ENCODE data around the gene DLG4. TPM values are rescaled to one million over a fixed set of nuclear protein-coding genes. Genes with fewer than 3 reads are reported as not detected.

The DLG4 gene
- 3.6 and 3.7 TPM in 2 replicates for total RNA-seq (2014; rRNA removed; shearing (Covaris generic))
- polyA plus RNA-seq (2014; cell fraction: nucleus; rRNA removed): 4.7 and 4.8 TPM in 2 replicates

DNA sequence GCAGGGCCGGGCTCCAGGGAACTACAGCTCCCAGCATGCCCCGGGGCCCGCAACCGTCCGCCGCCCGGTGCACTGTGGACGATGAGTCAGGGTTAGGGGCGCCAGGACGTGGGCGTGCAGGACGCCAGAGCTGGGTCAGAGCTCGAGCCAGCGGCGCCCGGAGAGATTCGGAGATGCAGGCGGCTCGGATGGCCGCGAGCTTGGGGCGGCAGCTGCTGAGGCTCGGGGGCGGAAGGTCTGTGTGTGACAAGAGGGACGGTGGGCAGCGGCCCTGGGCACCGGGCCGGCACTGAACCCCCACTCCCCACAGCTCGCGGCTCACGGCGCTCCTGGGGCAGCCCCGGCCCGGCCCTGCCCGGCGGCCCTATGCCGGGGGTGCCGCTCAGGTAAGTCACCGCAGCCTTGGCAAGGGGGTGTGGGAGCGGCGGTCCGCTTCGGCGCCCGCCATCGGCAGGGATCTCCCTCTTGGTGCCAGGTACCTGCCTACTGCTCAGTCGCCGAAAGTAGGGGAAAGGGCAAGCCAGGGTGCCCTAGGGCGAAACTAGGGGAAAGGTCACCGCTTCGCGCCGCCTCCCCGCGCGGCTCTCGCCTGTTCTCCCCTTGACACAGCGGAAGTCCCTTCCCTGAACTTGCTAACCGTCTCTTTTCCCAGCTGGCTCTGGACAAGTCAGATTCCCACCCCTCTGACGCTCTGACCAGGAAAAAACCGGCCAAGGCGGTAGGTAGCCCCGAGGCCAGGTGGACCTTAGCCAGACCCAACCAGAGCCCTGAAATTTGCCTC, at the start of gene DLG4, which contains the start of gene ACADVL:
Gene DLG4, minus strand, starts transcription at position 25 of the 781 bp plus-strand sequence.
Gene ACADVL, plus strand, starts transcription at position 127 of the 781 bp plus-strand sequence. Its CDS starts 47 bp downstream, at position 174.
- DNase-seq (ENCODE audit: extremely low read depth, low read depth): peak; percentile 70

DNA sequence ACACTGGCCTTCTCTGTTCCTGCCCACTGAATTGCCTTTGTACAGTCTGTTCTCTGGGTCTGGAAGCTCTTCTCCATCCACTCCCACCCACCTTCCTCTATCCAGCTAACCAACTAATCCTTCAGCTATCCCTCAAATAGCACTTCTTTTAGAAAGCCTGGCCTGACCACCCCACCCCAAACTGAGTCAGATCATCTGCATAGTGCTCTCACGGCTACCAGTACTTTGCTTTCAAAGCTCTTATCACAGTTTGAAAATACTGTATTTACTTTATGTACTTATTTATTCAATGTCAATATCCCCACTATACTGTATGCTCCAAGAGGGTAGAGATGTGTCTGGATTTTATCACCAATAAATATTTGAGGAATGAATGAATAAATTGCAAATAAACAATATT, 47.1 kb upstream of the DLG4 start:
- no peak for DNase-seq (ENCODE audit: extremely low read depth, low read depth)

DNA sequence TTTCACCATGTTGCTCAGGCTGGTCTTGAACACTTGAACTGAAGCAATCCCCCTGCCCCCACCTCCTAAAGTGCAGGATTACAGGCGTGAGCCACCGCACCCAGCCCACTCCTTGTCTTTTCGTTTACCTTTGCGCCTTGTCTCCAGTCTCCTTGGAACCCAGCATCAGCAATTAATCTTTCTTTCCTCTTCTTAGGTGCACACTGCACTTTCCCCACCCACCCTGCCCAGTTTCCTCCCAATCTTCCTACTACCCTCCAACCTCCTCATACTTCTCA, 44.1 kb upstream of the DLG4 start:
- no peak for DNase-seq (ENCODE audit: extremely low read depth, low read depth)

- DNase-seq (ENCODE audit: extremely low read depth, low read depth): no peak
Measured at GRCh38 chr17:7262935-7263800, 43.5 kb upstream of the DLG4 start.

DNA sequence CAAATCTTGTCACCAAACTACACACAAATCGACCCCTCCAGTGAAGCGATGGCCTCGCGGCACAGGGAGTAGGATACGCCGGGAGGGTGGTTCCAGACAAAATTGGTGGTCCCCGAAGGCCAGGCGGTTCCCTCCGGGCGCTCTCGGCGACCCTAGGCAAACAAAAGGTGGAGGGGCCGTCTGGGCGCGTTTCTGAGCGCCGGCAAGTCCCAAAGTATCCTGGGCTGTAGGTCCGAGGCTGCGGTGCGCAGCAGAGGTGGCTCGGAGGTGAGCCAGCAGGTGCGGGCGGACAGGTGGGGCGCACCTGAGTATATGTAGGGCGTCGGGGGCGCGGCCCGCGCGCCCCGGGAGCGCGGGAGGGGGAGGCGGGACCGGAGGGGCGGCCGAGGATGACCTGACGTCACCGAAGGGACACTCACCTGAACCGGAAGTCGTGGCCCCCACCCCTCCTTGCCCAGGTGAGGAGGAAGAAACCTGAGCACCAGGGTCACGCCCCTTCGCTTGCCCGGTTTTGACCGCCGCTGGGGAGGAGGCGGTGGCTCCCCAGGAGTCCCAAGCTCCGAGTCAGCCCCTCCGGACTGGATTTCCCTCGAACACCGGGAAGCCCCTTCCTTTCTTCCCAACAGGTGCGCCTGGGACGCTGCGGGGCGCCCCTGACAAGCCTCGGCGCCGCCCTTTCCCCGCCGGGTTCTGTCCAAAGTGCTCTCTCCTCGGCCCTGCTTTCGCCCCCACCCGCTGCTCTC, 42.7 kb upstream of the DLG4 start, which contains the start of gene CLDN7:
Gene CLDN7, minus strand, starts transcription at position 287 of the 743 bp plus-strand sequence. CDS start 435 bp downstream, outside the sequence.
- DNase-seq (ENCODE audit: extremely low read depth, low read depth): no peak

GRCh38 chr17:7261379-7262191, 41.9 kb upstream of the DLG4 start:
- DNase-seq (ENCODE audit: extremely low read depth, low read depth): no peak

DNA sequence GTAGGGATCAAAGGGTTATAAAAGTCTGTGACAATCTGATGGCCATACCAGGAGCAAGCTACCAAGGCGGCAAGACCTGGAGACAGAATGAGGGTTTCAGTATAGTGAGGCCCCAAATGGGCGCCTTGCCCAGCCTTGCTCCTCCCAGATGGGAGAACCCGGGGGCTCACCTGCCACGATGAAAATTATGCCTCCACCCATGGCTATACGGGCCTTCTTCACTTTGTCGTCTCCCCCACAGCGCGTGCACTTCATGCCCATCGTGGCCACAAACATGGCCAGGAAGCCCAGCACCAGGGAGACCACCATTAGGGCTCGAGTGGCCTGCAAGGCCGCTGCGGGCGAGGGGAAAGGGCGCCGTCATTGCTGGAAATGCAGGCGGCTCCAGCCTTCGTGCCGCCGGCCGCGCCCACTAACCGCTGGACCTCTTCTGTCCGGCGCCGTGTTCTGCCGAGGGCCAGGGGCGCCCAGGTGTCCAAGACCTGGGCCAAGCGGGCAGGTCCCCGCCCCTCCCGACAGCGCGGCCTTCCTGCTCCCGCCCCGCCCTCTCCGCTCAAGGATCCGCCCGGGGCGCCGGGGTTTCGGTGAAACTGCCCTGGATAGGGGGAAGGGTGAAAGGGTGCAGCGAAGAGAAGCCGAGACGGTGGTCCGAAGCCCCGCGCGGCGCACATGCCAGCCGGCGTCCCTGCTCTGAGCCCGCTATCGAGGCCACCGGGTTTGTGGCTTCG, 41.2 kb upstream of the DLG4 start:
- no peak for DNase-seq (ENCODE audit: extremely low read depth, low read depth)

GRCh38 chr17:7260151-7260550, 40.5 kb upstream of the DLG4 start:
- no peak for DNase-seq (ENCODE audit: extremely low read depth, low read depth)

DNA sequence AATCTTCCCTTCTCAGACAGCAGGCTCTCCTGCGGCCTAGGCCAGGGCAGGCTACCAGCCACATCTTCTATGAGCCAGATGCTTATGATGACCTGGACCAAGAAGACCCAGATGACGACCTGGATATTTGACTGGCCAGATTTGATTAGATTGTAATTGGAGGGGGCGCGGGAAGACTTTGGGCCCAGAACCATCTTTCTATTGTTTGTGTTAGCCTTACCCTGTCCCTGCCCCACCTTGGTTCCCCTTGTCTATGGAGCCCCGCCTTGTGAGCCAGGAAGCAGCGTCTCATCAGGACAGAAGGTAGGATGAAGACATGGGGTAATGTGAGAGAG, 39.9 kb upstream of the DLG4 start:
- no peak for DNase-seq (ENCODE audit: extremely low read depth, low read depth)

DNA sequence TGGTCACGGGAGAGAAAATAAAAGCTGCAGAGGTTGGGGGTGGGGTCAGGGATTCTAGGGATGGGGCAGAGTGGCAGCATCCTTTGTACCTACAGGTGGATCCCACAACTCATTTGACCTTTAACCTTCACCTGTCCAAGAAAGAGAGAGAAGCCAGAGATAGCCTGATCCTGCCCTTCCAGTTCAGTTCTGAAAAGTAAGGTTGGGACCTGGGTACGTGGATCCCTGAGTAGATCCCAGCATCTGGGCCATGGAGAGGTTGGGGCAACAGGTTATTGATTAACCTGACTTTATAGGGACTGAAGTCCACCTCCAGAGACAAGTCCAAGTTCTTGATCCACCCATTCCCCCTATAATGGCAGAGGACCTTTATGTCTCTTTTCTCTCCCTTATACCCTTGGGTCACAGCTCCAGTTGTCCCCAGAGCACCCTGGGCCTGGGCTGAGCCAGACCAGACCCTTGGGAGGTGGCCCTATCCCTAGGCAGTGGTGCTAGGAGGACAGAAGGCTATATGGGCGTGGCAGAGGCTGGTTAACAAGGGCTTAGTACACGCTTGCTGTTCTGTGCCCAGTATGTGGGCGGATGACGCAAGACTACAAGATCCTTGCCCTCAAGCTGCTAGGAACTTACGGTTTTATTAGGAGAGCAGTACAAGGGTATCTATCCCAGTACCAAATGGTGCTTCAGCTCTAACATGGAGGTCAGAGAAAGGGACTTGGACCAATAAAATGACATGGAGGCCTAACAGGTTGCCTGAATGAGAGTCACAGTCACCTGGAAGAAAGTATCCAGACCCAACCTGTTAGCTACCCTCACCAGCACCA, 39.3 kb upstream of the DLG4 start:
- peak; percentile 52 for DNase-seq (ENCODE audit: extremely low read depth, low read depth)

DNA sequence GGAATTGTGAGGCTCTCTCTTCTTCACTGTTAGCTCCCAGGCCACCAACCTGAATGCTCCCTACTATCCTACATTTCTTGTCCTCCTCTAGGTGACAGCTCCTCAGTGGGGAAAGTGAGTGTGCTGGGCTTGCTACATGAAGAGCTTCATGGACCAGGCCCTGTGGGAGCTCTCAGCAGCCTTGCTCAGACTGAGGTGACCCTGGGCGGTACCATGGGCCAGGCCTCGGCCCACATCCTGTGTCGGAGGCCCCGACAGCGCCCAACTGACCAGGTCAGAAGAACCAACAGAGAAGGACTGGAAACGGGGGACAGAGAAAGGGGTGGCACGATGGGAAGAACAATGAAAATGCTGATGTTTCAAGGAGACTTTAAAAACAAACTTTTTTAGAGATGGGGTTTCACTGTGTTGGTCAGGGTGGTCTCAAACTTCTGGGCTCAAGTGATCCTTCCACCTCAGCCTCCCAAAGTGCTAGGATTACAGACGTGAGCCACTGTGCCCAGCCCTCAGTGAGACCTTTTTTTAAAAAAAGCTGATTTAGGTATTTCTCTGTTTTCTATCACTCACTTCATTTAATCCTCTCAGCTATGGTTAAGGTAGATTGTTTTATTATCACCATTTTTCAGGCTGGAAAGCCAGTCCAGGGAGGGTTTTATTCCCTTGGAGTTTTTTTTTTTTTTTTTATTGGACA, 37.3 kb upstream of the DLG4 start:
- DNase-seq (ENCODE audit: extremely low read depth, low read depth): no peak

DNA sequence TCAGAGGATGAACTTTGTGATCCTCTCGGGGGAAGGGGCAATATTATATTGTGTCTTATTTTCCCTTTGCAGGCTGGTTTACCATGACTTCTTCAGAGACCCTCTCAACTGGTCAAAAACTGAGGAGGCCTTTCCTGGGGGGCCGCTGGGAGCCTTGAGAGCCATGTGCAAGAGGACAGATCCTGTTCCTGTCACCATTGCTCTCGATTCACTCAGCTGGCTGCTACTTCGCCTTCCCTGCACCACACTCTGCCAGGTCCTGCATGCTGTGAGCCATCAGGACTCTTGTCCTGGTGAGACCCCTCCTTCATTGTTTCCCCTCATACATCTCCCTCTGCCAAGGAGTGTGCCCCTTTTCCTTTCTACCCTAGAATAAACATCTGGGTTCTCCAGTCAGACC, 34.9 kb upstream of the DLG4 start:
- DNase-seq (ENCODE audit: extremely low read depth, low read depth): no peak

DNA sequence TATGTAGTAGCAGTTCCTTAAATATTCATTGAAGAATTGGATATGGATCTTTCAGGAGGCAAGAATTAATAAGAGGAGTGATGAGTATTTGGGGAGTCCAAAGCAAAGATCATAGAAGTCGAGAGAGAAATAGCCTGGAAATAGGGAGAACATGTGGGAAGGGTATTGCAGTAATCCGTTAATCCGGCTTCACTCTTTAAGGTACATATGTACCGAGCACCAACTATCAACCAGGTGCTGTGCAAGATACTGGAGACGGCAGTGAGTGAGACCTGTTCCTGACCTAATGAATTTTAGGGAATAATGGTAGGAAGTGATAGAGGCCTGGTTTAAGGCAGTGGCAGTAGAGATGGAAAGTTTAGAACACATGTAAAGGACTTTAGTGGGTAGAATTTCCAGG, 33.4 kb upstream of the DLG4 start:
- no peak for DNase-seq (ENCODE audit: extremely low read depth, low read depth)

GRCh38 chr17:7252176-7253043, 32.8 kb upstream of the DLG4 start, which contains the start of gene ELP5:
ELP5 (plus strand) TSS chr17:7252215; CDS start chr17:7252551, 336 bp downstream.
- peak; percentile 95 for DNase-seq (ENCODE audit: extremely low read depth, low read depth)

- DNase-seq (ENCODE audit: extremely low read depth, low read depth): peak; percentile 100
Measured at GRCh38 chr17:7251661-7252175, 32.1 kb upstream of the DLG4 start, which contains the start of gene CTDNEP1. CTDNEP1 (minus strand) TSS chr17:7251734; CDS start chr17:7251296, 438 bp downstream.

Measured in NCI-H460 (cell line).